Glomerular visceral epithelial cell (primary cell): ENCODE results near the gene SELENOP.

Experiments
- DNase-seq: peaks from one replicate; pipeline ENCODE4 v3.0.0-alpha.2; 2016; ENCODE audit errors: extremely low spot score

Gene SELENOP

GRCh38 chr5:42798284-42799240 lies 13.1 kb downstream of the SELENOP start:
- no peak for DNase-seq

GRCh38 chr5:42791151-42791550 lies 20.5 kb downstream of the SELENOP start:
- DNase-seq, result no peak

- no peak for DNase-seq
These were observed 23.8 kb downstream of the SELENOP start for GRCh38 chr5:42787845-42788244.

- DNase-seq, result no peak
These were observed 24.6 kb downstream of the SELENOP start for GRCh38 chr5:42787073-42787472.

- no peak for DNase-seq
These were observed 25.9 kb downstream of the SELENOP start for GRCh38 chr5:42785756-42786155.

- DNase-seq, result no peak
These were observed 27.6 kb downstream of the SELENOP start for GRCh38 chr5:42784132-42784531.

GRCh38 chr5:42781584-42781983 lies 30.1 kb downstream of the SELENOP start:
- no peak for DNase-seq

GRCh38 chr5:42779083-42779482 lies 32.6 kb downstream of the SELENOP start:
- DNase-seq, result no peak

- no peak for DNase-seq
These were observed 39.3 kb downstream of the SELENOP start for GRCh38 chr5:42772265-42772993.

- no peak for DNase-seq
These were observed 41.7 kb downstream of the SELENOP start for GRCh38 chr5:42770003-42770402.

GRCh38 chr5:42768106-42768504 lies 43.6 kb downstream of the SELENOP start:
- no peak for DNase-seq

GRCh38 chr5:42767491-42768105 lies 44.1 kb downstream of the SELENOP start:
- DNase-seq, result peak; percentile 26

GRCh38 chr5:42761791-42762190 lies 49.9 kb downstream of the SELENOP start:
- no peak for DNase-seq

GRCh38 chr5:42760426-42760825 lies 51.3 kb downstream of the SELENOP start:
- no peak for DNase-seq

GRCh38 chr5:42759456-42759855 lies 52.2 kb downstream of the SELENOP start:
- DNase-seq, result no peak

- DNase-seq, result no peak
These were observed 54.8 kb downstream of the SELENOP start, which contains the start of gene CCDC152 for GRCh38 chr5:42756606-42757601. Gene CCDC152, plus strand, starts transcription at chr5:42756818. Its CDS starts 2,304 bp downstream, at chr5:42759122.

GRCh38 chr5:42753099-42753498 lies 58.6 kb downstream of the SELENOP start:
- DNase-seq, result no peak

GRCh38 chr5:42751044-42751443 lies 60.6 kb downstream of the SELENOP start:
- no peak for DNase-seq

- no peak for DNase-seq
These were observed 61.2 kb downstream of the SELENOP start for GRCh38 chr5:42750507-42750906.
